ENCODE data around the gene CNRIP1.

Gene CNRIP1

GRCh38 chr2:68251187-68251854, 68.4 kb downstream of the CNRIP1 start:
- DNase-seq (ENCODE audit: low read depth), result no peak

- no peak for DNase-seq (ENCODE audit: low read depth)
Measured at GRCh38 chr2:68250652-68251186, 69.0 kb downstream of the CNRIP1 start.

GRCh38 chr2:68250196-68250595, 69.6 kb downstream of the CNRIP1 start:
- DNase-seq (ENCODE audit: low read depth), result no peak

GRCh38 chr2:68248806-68249205, 70.9 kb downstream of the CNRIP1 start:
- DNase-seq (ENCODE audit: low read depth), result no peak

- DNase-seq (ENCODE audit: low read depth), result no peak
Measured at GRCh38 chr2:68248361-68248760, 71.4 kb downstream of the CNRIP1 start.

GRCh38 chr2:68246396-68246795, 73.4 kb downstream of the CNRIP1 start:
- no peak for DNase-seq (ENCODE audit: low read depth)

- DNase-seq (ENCODE audit: low read depth), result no peak
Measured at GRCh38 chr2:68245672-68246071, 74.1 kb downstream of the CNRIP1 start.

GRCh38 chr2:68245066-68245465, 74.7 kb downstream of the CNRIP1 start:
- DNase-seq (ENCODE audit: low read depth), result no peak

GRCh38 chr2:68244456-68244855, 75.3 kb downstream of the CNRIP1 start:
- no peak for DNase-seq (ENCODE audit: low read depth)
